GM10266 (cell line): Measurements from ENCODE around the gene FMO4.
"Not testable (repeated sequence)": the region's sequence is repeated elsewhere in the genome, so short reads cannot be mapped to it uniquely, and the experiment has no call there.

Experiments used
- DNase-seq: peaks from one replicate; pipeline ENCODE4 v3.0.0; 2012; ENCODE audit errors: extremely low spot score
- CTCF ChIP-seq: IDR thresholded peaks from 2 replicates; pipeline ENCODE4 v1.5.1; 2012; ENCODE audit warnings: mild to moderate bottlenecking, low read depth; ENCODE audit not compliant: control insufficient read depth, insufficient read depth; ENCODE audit errors: missing control alignments

FMO4 gene

GRCh38 chr1:171279678-171280077 lies 34.3 kb upstream of the FMO4 start:
- no peak for TF ChIP-seq CTCF
- no peak for DNase-seq

- DNase-seq, result no peak
- TF ChIP-seq CTCF, result no peak
These were observed 33.4 kb upstream of the FMO4 start for GRCh38 chr1:171280599-171280998.

GRCh38 chr1:171286032-171286705 lies 27.8 kb upstream of the FMO4 start:
- DNase-seq, result no peak
- TF ChIP-seq CTCF, result no peak

- TF ChIP-seq CTCF, result no peak
- DNase-seq, result no peak
These were observed 23.4 kb upstream of the FMO4 start for GRCh38 chr1:171290621-171291020.

- DNase-seq, result no peak
- TF ChIP-seq CTCF, result no peak
These were observed 21.2 kb upstream of the FMO4 start for GRCh38 chr1:171292799-171293198.

- DNase-seq, result not testable (repeated sequence)
These were observed 18.6 kb upstream of the FMO4 start for GRCh38 chr1:171295383-171295782.

GRCh38 chr1:171295821-171296220 lies 18.2 kb upstream of the FMO4 start:
- no peak for DNase-seq
- TF ChIP-seq CTCF, result no peak

- DNase-seq, result no peak
These were observed 17.1 kb upstream of the FMO4 start for GRCh38 chr1:171296897-171297296.

More at GRCh38 chr1:171296897-171297296, 17.1 kb upstream of the FMO4 start:
- TF ChIP-seq CTCF, result no peak
